GM12873 (cell line): Measurements from ENCODE around the gene FRK.

Experiments used
- CTCF ChIP-seq: IDR thresholded peaks from 2 replicates; pipeline ENCODE4 v1.5.1; 2012; ENCODE audit warnings: low read depth, mild to moderate bottlenecking, moderate library complexity, low read length, control low read depth; ENCODE audit not compliant: insufficient read depth; ENCODE audit errors: missing control alignments

Gene FRK

DNA sequence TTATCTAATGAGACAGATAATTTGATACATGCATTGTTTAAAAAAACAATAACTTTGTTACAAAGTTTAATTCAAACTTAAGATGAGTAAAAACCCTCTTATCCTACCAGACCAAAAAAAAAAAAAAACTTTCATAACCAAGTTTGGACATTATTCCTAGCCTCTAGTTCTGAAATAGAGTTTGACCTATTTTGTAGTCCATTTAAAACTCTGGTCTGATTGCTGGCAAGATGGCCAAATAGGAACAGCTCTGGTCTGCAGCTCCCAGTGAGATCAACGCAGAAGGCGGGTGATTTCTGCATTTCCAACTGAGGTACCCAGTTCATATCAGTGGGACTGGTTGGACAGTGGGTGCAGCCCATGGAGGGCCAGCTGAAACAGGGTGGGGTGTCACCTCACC lies 125.9 kb downstream of the FRK start:
- no peak for TF ChIP-seq CTCF

GRCh38 chr6:115934145-115934544 lies 126.5 kb downstream of the FRK start:
- TF ChIP-seq CTCF = no peak

DNA sequence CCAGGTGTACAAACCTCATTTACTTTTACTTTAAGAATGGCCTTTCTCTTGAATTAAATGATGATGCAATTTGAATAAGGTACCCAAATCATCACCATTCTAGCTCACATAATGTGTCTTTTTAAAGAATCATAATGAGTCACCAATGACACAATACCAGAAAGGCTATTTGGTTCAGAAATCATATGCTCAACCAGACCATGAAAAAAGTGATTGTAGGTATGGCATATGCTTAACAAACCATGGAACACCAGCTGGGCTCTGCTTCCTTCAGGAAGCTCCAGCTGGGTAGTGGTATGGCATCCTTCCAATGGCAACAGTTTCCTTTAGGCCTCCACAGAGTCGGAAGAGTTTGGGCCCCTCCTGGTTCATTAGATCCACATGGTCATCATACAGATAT lies 128.2 kb downstream of the FRK start:
- TF ChIP-seq CTCF = no peak

- TF ChIP-seq CTCF = no peak
Measured at GRCh38 chr6:115922971-115923370, 137.7 kb downstream of the FRK start.

DNA sequence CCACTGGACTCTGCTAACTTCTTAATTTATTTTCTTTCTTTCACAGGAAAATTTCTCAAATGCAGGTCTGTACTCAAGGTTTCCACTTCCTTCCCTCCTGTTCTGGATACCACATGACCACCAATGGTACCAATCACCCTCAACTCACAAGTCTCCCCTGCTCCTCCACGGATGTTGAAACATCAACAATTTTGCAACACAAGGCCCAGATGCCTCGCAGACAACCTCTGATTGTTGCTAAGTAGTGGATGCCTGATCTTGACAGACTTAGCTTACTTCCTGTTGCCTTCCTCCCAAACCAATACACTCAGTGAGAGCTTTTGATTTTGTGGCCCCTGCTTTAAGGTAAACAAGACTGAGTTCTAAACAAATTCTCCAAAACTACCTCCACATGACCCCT lies 146.6 kb downstream of the FRK start:
- TF ChIP-seq CTCF = no peak

- no peak for TF ChIP-seq CTCF
Measured at GRCh38 chr6:115909923-115910546, 150.7 kb downstream of the FRK start.

GRCh38 chr6:115908906-115909559 lies 151.7 kb downstream of the FRK start:
- no peak for TF ChIP-seq CTCF

DNA sequence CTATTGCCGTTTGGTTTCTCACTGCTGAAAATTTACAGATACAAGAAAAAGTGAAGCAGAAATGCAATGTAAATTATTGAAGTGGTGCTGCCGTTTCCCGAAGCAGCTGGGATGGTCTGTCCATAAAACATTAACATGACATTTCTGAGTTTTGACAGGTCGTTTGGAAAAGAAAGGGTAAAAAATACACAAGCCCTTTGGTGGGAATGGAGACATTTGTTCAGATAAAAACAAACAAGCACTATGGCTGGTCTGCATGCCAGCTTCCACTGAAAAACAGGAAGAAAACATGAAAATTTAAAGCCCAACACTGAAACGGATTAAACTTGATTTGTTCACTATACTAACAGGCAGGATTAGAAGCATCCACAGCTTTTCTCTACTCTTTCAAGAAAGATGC lies 155.2 kb downstream of the FRK start:
- TF ChIP-seq CTCF = no peak
